ENCODE data around the gene NEK9.
"Not testable (repeated sequence)": the region's sequence is repeated elsewhere in the genome, so short reads cannot be mapped to it uniquely, and the experiment has no call there.

NEK9 gene

GRCh38 chr14:75126679-75127473 lies at the start of gene NEK9:
NEK9 (minus strand) TSS chr14:75127048; CDS start chr14:75126921, 127 bp downstream.
- DNase-seq = peak; percentile 90 to 93

DNA sequence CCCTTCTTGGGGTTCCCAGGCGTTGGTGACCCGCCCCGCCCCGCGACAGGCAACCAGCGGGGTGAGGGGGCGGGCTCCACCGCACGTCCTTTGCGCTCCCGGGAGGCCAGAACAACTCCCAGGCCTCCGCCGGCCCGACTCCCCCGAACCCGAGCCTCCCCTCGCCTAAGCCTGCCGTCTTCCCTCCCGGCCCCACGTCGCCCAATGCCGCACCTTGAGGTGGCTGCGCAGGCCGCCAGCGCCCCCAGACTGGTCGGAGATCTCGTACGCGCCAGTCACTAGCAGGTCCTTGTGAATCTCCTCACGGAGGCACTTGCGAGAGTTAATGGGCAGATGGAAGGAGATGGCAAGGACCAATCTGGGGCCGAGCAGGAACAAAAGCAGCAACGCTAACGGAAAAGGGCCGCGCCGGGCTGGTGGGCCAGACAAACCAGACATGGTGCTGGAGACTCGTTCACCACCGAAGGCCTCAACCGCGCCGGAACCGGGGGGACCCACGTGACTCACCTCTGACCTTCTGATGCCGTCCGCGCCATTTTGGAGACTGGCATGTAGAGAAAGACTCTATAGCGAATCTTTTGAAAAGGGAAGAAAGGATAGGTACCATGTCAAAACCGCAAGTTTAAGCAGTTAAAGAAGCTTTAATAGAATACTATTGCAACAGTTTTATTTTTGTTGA lies 49.4 kb upstream of the NEK9 start, which contains the start of gene TMED10:
TMED10 (minus strand) TSS at position 471 of the 679 bp plus-strand sequence; CDS start at position 438, 33 bp downstream.
- peak; percentile 90 to 92 for DNase-seq

DNA sequence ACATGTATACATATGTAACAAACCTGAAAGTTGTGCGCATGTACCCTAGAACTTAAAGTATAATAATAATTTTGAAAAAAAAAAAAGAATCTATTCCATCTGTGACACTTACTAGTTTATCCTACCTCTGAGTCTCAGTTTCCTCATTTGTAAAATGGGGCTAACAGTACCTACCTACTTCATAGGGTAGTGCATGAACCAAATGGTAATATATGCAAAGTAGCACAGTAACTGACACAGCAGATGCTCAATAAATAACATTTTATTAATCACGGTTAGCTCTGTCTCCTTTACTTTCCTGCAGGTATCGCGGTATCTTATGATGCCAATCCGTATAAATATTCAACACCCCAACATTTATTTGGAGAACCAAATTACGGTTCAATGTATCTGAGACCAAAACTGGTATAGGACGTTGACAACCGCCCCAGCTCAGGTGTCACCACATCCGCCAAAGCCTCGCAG lies 48.9 kb upstream of the NEK9 start:
- no peak for DNase-seq

DNA sequence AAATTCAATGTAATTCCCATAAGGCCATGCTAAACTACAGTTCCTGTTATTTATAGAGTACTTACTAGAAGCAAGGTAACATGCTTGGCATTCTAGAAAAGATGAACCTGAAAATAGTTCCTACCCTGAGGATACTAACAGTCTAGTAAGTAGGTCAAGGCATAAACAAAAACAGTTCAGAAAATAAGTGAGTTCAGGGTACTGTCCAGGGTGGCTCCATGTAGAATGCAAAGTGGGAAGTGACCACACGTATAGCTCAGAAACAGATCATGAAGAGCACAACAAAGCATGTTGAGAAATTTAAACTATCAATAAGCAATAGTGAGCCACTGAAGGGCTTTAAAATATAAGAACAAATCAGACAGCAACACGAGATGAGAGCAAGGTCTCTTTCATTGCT lies 47.2 kb upstream of the NEK9 start:
- DNase-seq = no peak

DNA sequence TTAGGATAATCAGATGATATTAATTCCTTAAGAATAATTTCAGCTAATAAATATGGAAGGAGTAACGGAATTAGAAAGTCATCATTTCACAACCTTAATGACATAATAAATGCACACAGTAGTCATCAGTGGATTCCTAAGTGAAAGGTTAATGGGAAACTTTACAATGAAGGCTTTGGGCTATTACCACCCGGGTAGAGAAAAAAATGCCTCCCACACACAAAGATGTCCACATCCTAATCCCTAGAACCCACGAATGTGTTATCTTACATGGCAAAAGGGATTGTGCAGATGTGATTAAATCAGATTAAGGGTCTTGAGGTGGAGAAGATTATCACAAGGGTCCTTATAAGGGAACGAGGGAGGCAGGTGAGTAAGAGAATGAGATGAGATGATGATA lies 43.9 kb upstream of the NEK9 start:
- no peak for DNase-seq

DNA sequence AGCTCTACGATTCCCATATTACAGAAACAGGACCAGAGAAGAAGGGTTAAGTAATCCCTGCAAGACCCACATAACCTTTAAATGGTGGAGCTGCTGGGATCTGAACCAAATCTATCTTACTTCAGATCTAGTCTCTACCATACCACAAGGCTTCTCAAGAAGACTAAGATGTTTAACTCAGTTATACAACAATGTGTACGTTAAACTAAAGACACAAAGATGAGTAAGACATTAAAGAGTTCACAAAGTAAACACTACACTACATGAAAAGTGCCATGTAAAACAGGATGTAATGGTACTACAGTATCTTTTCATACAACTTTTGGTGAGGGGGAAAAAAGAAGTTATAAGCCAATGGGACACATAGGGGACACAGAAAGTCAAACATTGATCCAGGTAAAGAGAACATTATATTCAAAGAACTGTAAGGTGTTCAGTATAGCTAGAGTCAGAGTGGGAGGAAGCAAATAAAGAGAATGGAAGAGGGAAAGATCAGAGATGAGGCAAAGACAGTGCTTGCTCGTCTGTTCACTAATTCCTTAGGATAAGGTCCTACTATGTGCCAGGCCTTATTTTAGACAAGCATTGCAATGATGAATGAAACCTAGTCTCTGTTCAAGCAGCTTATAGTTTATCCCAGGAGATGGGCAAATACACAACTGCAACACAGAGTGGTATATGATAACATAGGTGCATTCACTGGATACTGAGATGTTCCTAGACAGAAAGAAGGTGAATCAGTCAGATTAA lies 41.9 kb upstream of the NEK9 start:
- DNase-seq = no peak

- no peak for DNase-seq
These were observed 40.5 kb upstream of the NEK9 start for GRCh38 chr14:75167325-75167724.

GRCh38 chr14:75165586-75166391 lies 38.9 kb upstream of the NEK9 start:
- DNase-seq = no peak

DNA sequence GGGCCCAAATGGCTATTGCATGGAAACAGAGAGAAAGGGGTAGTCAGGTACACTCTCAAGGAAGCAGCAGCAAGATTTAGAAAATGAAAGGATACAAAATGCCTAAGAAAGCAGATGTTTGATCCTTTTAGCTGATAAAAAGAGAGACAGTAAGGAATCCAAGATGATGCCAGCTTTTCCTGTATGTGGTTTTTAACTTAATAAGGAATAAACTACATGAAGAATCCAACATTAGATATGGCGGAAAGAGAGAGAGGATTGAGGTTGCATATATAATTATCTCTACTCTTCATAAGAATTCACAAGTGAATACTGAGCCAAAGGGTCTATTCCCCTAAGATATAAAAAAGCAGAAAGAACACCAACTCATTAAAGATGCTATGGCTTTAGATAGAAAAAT lies 38.0 kb upstream of the NEK9 start:
- no peak for DNase-seq

- no peak for DNase-seq
These were observed 36.8 kb upstream of the NEK9 start for GRCh38 chr14:75163677-75164076.

DNA sequence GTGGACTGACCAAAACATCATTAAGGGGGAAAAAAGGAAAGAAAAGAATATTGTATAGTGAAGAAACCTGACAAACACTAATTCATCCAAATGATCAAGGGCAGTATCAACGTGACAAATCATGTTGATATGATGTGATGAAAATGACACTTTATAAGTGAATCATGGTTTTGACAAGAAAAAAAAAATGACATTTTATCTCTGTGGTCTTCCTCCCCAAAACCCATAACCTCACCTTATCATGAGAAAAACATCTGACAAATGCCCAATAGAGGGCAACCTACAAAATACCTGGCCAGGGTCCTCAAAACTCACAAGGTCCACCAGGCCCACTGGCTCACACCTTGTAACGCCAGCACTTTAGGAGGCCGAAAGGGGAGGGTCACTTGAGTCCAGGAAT lies 35.8 kb upstream of the NEK9 start:
- no peak for DNase-seq

DNA sequence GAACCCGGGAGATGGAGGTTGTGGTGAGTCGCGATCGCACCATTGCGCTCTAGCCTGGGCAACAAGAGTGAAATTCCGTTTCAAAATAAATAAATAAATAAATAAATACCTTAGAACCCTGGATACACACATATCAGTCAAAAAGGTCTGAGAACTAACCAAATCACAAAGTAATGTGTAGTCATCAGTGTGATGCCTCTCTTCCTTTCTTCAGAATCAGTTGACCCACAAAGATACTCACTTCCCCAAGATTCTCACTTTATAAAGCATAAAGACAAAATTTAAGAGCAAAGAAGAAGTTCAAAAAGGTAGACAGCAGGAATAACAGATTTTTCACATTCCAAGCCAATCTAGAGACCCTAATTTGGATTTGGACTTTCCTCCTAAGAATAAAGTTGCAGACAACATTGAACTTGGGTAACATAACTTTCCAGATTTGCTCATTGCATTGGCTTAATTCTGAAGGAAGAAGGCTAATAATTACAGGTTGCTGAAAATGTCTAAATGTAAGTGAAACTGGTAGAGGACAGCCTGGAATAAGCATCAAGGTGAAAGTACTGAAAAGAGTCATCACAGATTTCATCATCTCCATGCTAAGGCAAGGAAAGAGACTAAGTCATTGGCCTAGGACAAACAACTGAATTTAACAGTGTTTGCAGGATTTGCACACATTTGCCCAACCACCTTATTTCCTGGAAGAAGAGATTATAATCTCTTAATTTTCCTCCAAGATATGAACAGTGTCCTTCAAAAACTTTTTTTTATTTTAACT lies 32.2 kb upstream of the NEK9 start:
- DNase-seq = no peak

DNA sequence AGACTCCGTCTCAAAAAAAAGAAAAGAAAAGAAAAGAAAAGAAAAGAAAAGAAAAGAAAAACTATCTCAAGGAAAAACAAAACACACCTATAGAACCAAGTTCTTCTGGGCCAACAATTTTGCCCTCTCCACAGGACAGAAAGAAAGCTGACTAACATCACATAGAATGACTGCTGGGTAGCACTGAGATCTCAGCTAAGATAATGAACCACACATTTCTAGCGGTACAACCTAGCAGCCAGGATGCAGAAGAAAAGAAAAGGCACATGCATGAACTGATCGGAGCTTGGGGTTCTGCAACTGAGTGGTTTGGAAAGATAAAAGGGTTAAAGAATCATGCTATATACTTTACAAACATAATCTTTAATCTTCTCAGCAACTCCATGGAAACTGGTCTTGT lies 30.1 kb upstream of the NEK9 start:
- DNase-seq = no peak

DNA sequence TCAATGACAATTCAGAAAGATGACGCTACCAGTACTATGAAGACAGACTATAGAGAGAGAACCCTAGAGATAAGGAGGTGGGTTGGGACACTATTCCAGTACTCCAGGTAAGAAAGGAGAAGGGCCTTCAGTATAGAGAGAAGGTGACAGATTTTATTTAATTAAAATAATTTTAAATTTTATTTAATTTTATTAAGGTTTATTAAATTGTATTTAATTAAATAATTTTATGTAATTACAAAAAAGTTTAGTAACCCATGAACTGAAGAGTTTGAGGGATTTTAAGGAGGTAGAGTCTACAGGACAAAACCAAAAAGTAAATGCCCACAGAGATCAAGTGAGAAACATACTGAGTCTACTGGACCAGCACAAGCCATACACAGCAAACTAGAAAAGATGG lies 29.3 kb upstream of the NEK9 start:
- no peak for DNase-seq

- no peak for DNase-seq
These were observed 28.3 kb upstream of the NEK9 start for GRCh38 chr14:75155169-75155568.

- no peak for DNase-seq
These were observed 26.4 kb upstream of the NEK9 start for GRCh38 chr14:75153295-75153694.

DNA sequence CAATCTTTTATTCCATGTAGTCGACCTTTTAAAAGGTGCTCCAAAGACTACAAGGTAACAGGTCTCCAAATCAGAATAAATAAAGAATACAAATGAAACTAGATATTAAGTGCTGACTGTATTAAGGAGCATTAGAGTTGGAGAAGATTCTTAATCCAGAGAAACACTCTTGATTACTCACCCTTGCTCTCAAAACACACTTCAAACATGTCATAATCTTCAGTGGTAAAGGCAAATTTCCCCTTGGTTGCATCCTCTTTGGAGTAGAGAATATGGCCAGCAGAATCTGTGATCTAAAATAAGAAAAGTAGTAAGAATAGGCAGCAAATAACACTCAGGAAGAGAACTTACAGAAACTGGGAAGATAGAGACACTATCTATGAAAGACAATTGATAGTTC lies 25.0 kb upstream of the NEK9 start:
- DNase-seq = no peak

GRCh38 chr14:75150637-75151036 lies 23.8 kb upstream of the NEK9 start:
- not testable (repeated sequence) for DNase-seq

- DNase-seq = no peak
These were observed 23.3 kb upstream of the NEK9 start for GRCh38 chr14:75150150-75150549.

- DNase-seq = no peak
These were observed 20.7 kb upstream of the NEK9 start for GRCh38 chr14:75147423-75148071.

- DNase-seq = no peak
These were observed 18.1 kb upstream of the NEK9 start for GRCh38 chr14:75144944-75145343.
